ENCODE data around the gene CLSTN1. TPM values are rescaled to one million over a fixed set of nuclear protein-coding genes. Genes with fewer than 3 reads are reported as not detected.

CLSTN1 gene
- total and polyA plus RNA-seq, 2 experiments from 2014 or later: 56.8 to 67.8 TPM

DNA sequence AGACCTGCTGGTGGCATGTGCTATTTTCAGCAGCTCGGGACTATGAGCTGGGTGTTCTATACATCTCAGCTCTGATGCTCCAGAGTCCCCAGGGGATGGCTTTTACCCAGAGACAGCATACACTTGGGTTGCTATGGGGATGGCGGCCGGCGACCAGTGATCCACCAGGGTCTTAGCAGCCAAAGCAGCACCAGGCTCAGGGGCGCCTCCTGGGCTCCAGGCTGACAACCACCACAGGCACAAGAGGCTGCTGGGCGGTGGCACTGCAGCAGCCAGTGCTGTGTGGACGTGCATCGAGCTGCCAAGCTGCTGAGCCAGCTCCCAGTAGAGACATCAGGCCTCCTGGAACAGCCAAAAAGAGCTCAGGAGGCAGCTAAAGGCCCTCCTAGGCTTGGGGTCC lies 37.6 kb upstream of the CLSTN1 start:
- Histone ChIP-seq H3K27me3 (replicated peaks; ENCODE audit: insufficient read depth) (no peaks in the 10 kb centered on the region), H3K27ac (no peak overlapping the region), H3K4me3 (no peak overlapping the region), H3K4me1 (ENCODE audit: insufficient read depth) (no peaks in the 10 kb centered on the region), H3K9me3 (ENCODE audit: low read depth) (no peaks in the 10 kb centered on the region), H2AFZ (no peak overlapping the region), H3F3A (ENCODE audit: insufficient read depth) (no peaks in the 10 kb centered on the region), H3K4me2 (ENCODE audit: unreplicated experiment) (no peak overlapping the region), H3K79me2 (ENCODE audit: insufficient read depth) (no peaks in the 10 kb centered on the region), H4K20me1 (ENCODE audit: insufficient read depth) (no peaks in the 10 kb centered on the region), H3K9me2 (ENCODE audit: insufficient read depth) (no peaks in the 10 kb centered on the region), H3K9ac (no peak overlapping the region), H3K36me3 (ENCODE audit: low read depth) (no peaks in the 10 kb centered on the region)
- DNase-seq: no peak
- 89 to 90% methylated on average over 8 of the region's 8 CpGs for WGBS, 2 experiments (ENCODE audit: low coverage in 1 of 2, low lambda C conversion rate in 2 of 2, missing lambda C conversion rate in 2 of 2)
- in situ Hi-C loops (cut with MboI): loop anchor here (10.0 kb wide), 1 partner anchor 227 kb away; no protein-coding TSS in a partner anchor
- no peak for TF ChIP-seq EZH2phosphoT487 (IDR thresholded peaks at IDR 0.05; ENCODE audit: insufficient read depth, low read depth)
- TF ChIP-seq EZH2 (IDR thresholded peaks at IDR 0.05; ENCODE audit: insufficient read depth, poor library complexity, severe bottlenecking): no peak

DNA sequence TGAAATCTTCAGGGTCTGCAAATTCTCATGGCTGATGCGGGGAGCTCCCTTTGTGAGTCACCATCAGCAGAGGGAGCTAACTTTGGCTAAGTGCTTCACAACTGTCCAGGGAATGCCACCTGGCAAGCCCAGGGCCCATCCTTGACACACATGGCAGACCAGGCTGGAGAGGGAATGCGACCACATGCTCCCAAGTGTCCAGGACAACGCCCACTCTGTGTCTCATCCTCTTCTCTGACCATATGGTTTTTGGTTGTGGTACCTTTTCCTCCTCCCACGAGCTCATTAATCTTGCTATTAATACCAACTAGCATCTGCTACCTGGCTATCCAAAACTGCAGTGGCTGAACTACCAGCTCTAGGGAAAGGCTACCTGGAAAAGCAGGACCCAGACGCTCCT lies 37.1 kb upstream of the CLSTN1 start:
- H2AFZ ChIP-seq: no peak overlapping the region
- no peaks in the 10 kb centered on the region for H3K27me3 ChIP-seq (replicated peaks; ENCODE audit: insufficient read depth)
- in situ Hi-C loops (cut with MboI): loop anchor here (10.0 kb wide), 1 partner anchor 226 kb away; no protein-coding TSS in a partner anchor
- H3K4me1 ChIP-seq (ENCODE audit: insufficient read depth): no peaks in the 10 kb centered on the region
- no peak for TF ChIP-seq EZH2phosphoT487 (IDR thresholded peaks at IDR 0.05; ENCODE audit: insufficient read depth, low read depth)
- TF ChIP-seq EZH2 (IDR thresholded peaks at IDR 0.05; ENCODE audit: insufficient read depth, poor library complexity, severe bottlenecking): no peak
- no peak overlapping the region for H3K27ac ChIP-seq
- H3K36me3 ChIP-seq (ENCODE audit: low read depth): no peaks in the 10 kb centered on the region
- H3K79me2 ChIP-seq (ENCODE audit: insufficient read depth): no peaks in the 10 kb centered on the region
- no peak overlapping the region for H3K9ac ChIP-seq
- H4K20me1 ChIP-seq (ENCODE audit: insufficient read depth): no peaks in the 10 kb centered on the region
- H3F3A ChIP-seq (ENCODE audit: insufficient read depth): no peaks in the 10 kb centered on the region
- no peak for DNase-seq
- no peak overlapping the region for H3K4me3 ChIP-seq
- H3K9me3 ChIP-seq (ENCODE audit: low read depth): no peaks in the 10 kb centered on the region
- H3K4me2 ChIP-seq (ENCODE audit: unreplicated experiment): no peak overlapping the region
- H3K9me2 ChIP-seq (ENCODE audit: insufficient read depth): no peaks in the 10 kb centered on the region
- 87 to 94% methylated on average over 5 of the region's 5 CpGs for WGBS, 2 experiments (ENCODE audit: low coverage in 1 of 2, low lambda C conversion rate in 2 of 2, missing lambda C conversion rate in 2 of 2)

DNA sequence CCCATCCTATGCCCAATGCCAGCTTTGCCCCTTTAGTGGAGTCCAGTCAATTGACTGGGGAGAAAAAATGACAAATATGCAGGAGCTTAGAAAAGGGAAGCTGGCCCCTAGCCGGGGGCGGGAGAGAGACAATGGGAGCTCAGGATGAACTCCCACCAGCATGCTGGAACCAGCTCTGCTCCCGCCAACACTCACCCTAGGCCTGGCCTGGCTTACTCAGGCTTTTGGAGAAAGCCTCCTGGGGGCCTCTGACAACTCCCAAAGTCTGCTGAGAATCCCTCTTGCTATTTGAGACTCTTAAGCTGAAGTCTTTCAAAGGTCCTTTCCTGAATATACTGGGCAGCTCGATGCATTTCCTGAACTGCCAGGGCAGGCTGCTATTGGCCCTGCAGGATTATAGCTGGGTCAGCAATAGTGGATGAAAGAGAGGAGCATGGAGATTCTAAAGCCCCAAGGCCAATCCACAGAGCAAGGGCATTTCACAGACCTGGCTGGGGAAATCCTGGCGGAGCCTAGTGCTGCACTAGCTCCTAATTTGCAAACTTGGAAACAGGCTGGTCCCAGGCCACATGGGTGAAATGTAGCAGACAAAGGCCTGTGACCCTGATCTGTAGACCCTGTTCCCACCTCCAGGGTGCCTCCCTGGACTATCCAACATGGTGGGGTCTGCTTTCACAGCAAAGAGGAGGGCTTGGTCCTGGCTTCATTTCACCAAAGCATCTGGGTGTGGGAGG lies 35.7 kb upstream of the CLSTN1 start:
- in situ Hi-C loops (cut with MboI): loop anchor here (10.0 kb wide), 1 partner anchor 225 kb away; no protein-coding TSS in a partner anchor
- no peaks in the 10 kb centered on the region for H3K36me3 ChIP-seq (ENCODE audit: low read depth)
- H3K27me3 ChIP-seq (replicated peaks; ENCODE audit: insufficient read depth): no peaks in the 10 kb centered on the region
- no peak overlapping the region for H3K4me3 ChIP-seq
- no peaks in the 10 kb centered on the region for H3K9me2 ChIP-seq (ENCODE audit: insufficient read depth)
- H3K27ac ChIP-seq: no peak overlapping the region
- no peak for TF ChIP-seq EZH2 (IDR thresholded peaks at IDR 0.05; ENCODE audit: insufficient read depth, poor library complexity, severe bottlenecking)
- no peak for TF ChIP-seq EZH2phosphoT487 (IDR thresholded peaks at IDR 0.05; ENCODE audit: insufficient read depth, low read depth)
- H4K20me1 ChIP-seq (ENCODE audit: insufficient read depth): no peaks in the 10 kb centered on the region
- H3K4me2 ChIP-seq (ENCODE audit: unreplicated experiment): no peak overlapping the region
- no peaks in the 10 kb centered on the region for H3K79me2 ChIP-seq (ENCODE audit: insufficient read depth)
- peak; percentile 24 for DNase-seq
- WGBS, 2 experiments (ENCODE audit: low coverage in 1 of 2, low lambda C conversion rate in 2 of 2, missing lambda C conversion rate in 2 of 2): 73 to 79% methylated on average over 5 of the region's 5 CpGs
- H2AFZ ChIP-seq: no peak overlapping the region
- H3K9me3 ChIP-seq (ENCODE audit: low read depth): no peaks in the 10 kb centered on the region
- no peak overlapping the region for H3K9ac ChIP-seq
- no peaks in the 10 kb centered on the region for H3K4me1 ChIP-seq (ENCODE audit: insufficient read depth)
- no peaks in the 10 kb centered on the region for H3F3A ChIP-seq (ENCODE audit: insufficient read depth)

DNA sequence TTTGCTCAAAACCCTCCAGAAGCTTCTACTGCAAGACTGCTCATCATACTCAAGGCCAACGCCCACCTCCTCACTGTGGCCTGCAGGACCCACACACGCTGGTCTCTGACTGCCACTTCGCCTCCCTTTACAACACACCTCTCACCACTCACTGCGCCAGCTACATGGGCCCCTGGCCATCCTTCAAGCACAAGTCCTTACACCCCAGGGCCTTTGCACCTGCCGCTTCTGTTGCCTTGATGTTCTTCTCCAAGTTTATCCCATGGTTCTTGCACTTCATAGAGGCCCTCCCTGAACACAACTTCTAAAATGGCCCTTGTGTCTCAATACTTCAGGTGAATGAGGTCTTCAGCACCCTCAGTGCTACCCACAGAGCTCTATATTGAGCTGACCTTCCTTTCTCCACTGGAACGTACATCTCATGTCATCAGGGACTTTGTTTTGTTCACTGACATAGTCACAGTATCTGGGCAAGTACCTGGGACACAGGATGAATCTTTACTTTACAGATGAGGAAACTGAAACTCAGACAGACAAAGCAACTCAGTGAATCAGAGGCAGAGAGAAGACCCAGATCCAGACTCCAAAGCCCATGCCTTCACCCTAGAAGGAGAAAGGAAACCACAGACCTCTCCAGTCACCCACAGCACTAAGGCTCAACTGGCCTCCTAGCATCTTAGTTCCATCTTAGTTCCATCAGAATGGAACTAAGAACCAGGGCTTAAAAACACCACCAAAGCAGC lies 34.7 kb upstream of the CLSTN1 start:
- Histone ChIP-seq H3K9me3 (ENCODE audit: low read depth) (no peaks in the 10 kb centered on the region), H3K4me2 (ENCODE audit: unreplicated experiment) (no peak overlapping the region), H2AFZ (no peak overlapping the region), H3K27ac (no peak overlapping the region), H3F3A (ENCODE audit: insufficient read depth) (no peaks in the 10 kb centered on the region), H3K4me1 (ENCODE audit: insufficient read depth) (no peaks in the 10 kb centered on the region), H3K79me2 (ENCODE audit: insufficient read depth) (no peaks in the 10 kb centered on the region), H3K27me3 (replicated peaks; ENCODE audit: insufficient read depth) (no peaks in the 10 kb centered on the region), H3K36me3 (ENCODE audit: low read depth) (no peaks in the 10 kb centered on the region), H3K9ac (no peak overlapping the region), H3K4me3 (no peak overlapping the region), H3K9me2 (ENCODE audit: insufficient read depth) (no peaks in the 10 kb centered on the region), H4K20me1 (ENCODE audit: insufficient read depth) (no peaks in the 10 kb centered on the region)
- no peak for DNase-seq
- no peak for TF ChIP-seq EZH2 (IDR thresholded peaks at IDR 0.05; ENCODE audit: insufficient read depth, poor library complexity, severe bottlenecking)
- TF ChIP-seq EZH2phosphoT487 (IDR thresholded peaks at IDR 0.05; ENCODE audit: insufficient read depth, low read depth): no peak
- in situ Hi-C loops (cut with MboI): no loop called here
- 89 to 93% methylated on average over 6 of the region's 6 CpGs for WGBS, 2 experiments (ENCODE audit: low coverage in 1 of 2, low lambda C conversion rate in 2 of 2, missing lambda C conversion rate in 2 of 2)
